ENCODE data around the gene LYST.
"Not testable (repeated sequence)": the region's sequence is repeated elsewhere in the genome, so short reads cannot be mapped to it uniquely, and the experiment has no call there.

The LYST gene

GRCh38 chr1:235625340-235625739 lies 241.4 kb downstream of the LYST start:
- no peak for DNase-seq

GRCh38 chr1:235624721-235625333 lies 241.9 kb downstream of the LYST start:
- DNase-seq, result no peak

- no peak for DNase-seq
These were observed 243.5 kb downstream of the LYST start for GRCh38 chr1:235622936-235623779.

GRCh38 chr1:235619149-235619548 lies 247.6 kb downstream of the LYST start:
- not testable (repeated sequence) for DNase-seq

GRCh38 chr1:235617808-235618207 lies 248.9 kb downstream of the LYST start:
- no peak for DNase-seq

GRCh38 chr1:235617140-235617539 lies 249.6 kb downstream of the LYST start:
- DNase-seq, result no peak

GRCh38 chr1:235614442-235614954 lies 252.2 kb downstream of the LYST start:
- DNase-seq, result no peak

GRCh38 chr1:235613602-235614001 lies 253.1 kb downstream of the LYST start:
- no peak for DNase-seq

GRCh38 chr1:235612761-235613160 lies 253.9 kb downstream of the LYST start:
- DNase-seq, result no peak
